SK-N-SH (cell line): ENCODE results near the gene TBC1D30. TPM values are rescaled to one million over a fixed set of nuclear protein-coding genes. Genes with fewer than 3 reads are reported as not detected.
A peak's percentile ranks its signal among the peaks of the same experiment; 100 is the strongest.
"Not testable (repeated sequence)": the region's sequence is repeated elsewhere in the genome, so short reads cannot be mapped to it uniquely, and the experiment has no call there.

Experiments
- CTCF ChIA-PET: fragments of 300-600, 350-600 bp; formaldehyde crosslinking; extraction: SDS; loops from one replicate; lab custom pipeline; 2021; lab: Yijun Ruan, JAX
- POLR2A ChIA-PET: fragments of 350-600 bp; sonication (Branson Sonifier 250); formaldehyde crosslinking; extraction: SDS; loops from one replicate; lab custom pipeline; 2020; ENCODE audit warnings: antibody characterized with exemption, inconsistent platforms; lab: Yijun Ruan, JAX
- DNase-seq: peaks from one replicate; pipeline ENCODE4 v3.0.0; 2012
- H2AFZ ChIP-seq: fragments of 200-600 bp; sonication (generic); 2 replicates; pipeline ENCODE4 v1.8.1; 2016; ENCODE audit warnings: antibody characterized with exemption, mild to moderate bottlenecking, low read depth
- H3F3A ChIP-seq: fragments of 200-600 bp; sonication (generic); replicated peaks from 2 replicates; pipeline ENCODE3; 2016; ENCODE audit warnings: antibody characterized with exemption, mild to moderate bottlenecking; ENCODE audit not compliant: insufficient read depth
- H3K27ac ChIP-seq, 2 experiments: fragments of 200-500 bp in 1 of 2; fragments of 200-600 bp in 1 of 2; sonication (Bioruptor generic) in 1 of 2; sonication (generic), shearing (Covaris generic) in 1 of 2; 2 replicates each; pipeline versions ENCODE4 v1.5.1 to v1.6.1; 2014 to 2016; ENCODE audit warnings: low read depth in 2 of 2, inconsistent platforms in 1 of 2, low read length in 1 of 2, mild to moderate bottlenecking in 1 of 2, mixed read lengths in 1 of 2
- H3K27me3 ChIP-seq: fragments of 200-600 bp; sonication (generic), shearing (Covaris generic); 2 replicates; pipeline ENCODE4 v1.6.1; 2016; ENCODE audit warnings: mixed run types; ENCODE audit not compliant: insufficient read depth
- H3K36me3 ChIP-seq, 2 experiments: fragments of 200-500 bp in 1 of 2; fragments of 200-600 bp in 1 of 2; sonication (Bioruptor generic) in 1 of 2; sonication (generic) in 1 of 2; replicated peaks in 1 of 2; 2 replicates each; pipeline versions ENCODE3 to v1.5.1; 2014 to 2016; ENCODE audit warnings: low read length in 1 of 2, mild to moderate bottlenecking in 1 of 2; ENCODE audit not compliant: insufficient read depth in 2 of 2, control insufficient read depth in 1 of 2
- H3K4me1 ChIP-seq, 2 experiments: fragments of 200-500 bp in 1 of 2; fragments of 200-600 bp in 1 of 2; sonication (Bioruptor generic) in 1 of 2; sonication (generic), shearing (Covaris generic) in 1 of 2; 2 replicates each; pipeline versions ENCODE4 v1.5.1 to v1.6.1; 2014 to 2016; ENCODE audit warnings: low read depth in 1 of 2, low read length in 1 of 2, mixed run types in 1 of 2; ENCODE audit not compliant: insufficient read depth in 2 of 2, control insufficient read depth in 1 of 2
- H3K4me2 ChIP-seq: fragments of 200-600 bp; sonication (generic), shearing (Covaris generic); 2 replicates; pipeline ENCODE4 v1.6.1; 2017; ENCODE audit warnings: mixed run types
- H3K4me3 ChIP-seq, 2 experiments: fragments of 200-500 bp in 1 of 2; fragments of 200-600 bp in 1 of 2; sonication (Bioruptor generic) in 1 of 2; sonication (generic), shearing (Covaris generic) in 1 of 2; 2 replicates each; pipeline versions ENCODE4 v1.5.1 to v1.8.1; 2014 to 2016; ENCODE audit warnings: low read depth in 2 of 2, inconsistent platforms in 1 of 2, low read length in 1 of 2, mild to moderate bottlenecking in 1 of 2, mixed read lengths in 1 of 2, moderate library complexity in 1 of 2
- H3K79me2 ChIP-seq: fragments of 200-600 bp; sonication (generic); 2 replicates; pipeline ENCODE4 v1.8.1; 2017; ENCODE audit warnings: mild to moderate bottlenecking; ENCODE audit not compliant: insufficient read depth
- H3K9ac ChIP-seq: fragments of 200-600 bp; sonication (generic); 2 replicates; pipeline ENCODE4 v1.6.1; 2017; ENCODE audit warnings: mixed run types
- H3K9me2 ChIP-seq: fragments of 200-600 bp; sonication (generic); 2 replicates; pipeline ENCODE4 v1.6.1; 2017; ENCODE audit warnings: mixed run types
- H3K9me3 ChIP-seq: fragments of 200-600 bp; sonication (generic); 2 replicates; pipeline ENCODE4 v1.6.1; 2017; ENCODE audit warnings: mixed run types, mild to moderate bottlenecking, moderate library complexity
- H4K20me1 ChIP-seq: fragments of 200-600 bp; sonication (generic); 2 replicates; pipeline ENCODE4 v1.6.1; 2017; ENCODE audit warnings: mild to moderate bottlenecking, mixed run types; ENCODE audit not compliant: insufficient read depth
- CHD2 ChIP-seq: fragments of 150-350 bp; IDR thresholded peaks from 2 replicates; pipeline ENCODE4 v1.6.1; 2018; ENCODE audit warnings: low read length; ENCODE audit not compliant: partially characterized antibody
- CTCF ChIP-seq: fragments of 200-600 bp; sonication (generic); IDR thresholded peaks from 2 replicates; pipeline ENCODE4 v1.6.1; 2017; ENCODE audit warnings: antibody characterized with exemption, mild to moderate bottlenecking, moderate library complexity
- FOXJ3 ChIP-seq: sonication (generic); formaldehyde crosslinking; IDR thresholded peaks from 2 replicates; pipeline ENCODE4 v1.5.1; 2020; ENCODE audit warnings: mild to moderate bottlenecking, missing genetic modification reagents
- GABPA ChIP-seq: IDR thresholded peaks from 2 replicates; pipeline ENCODE4 v1.4.0; 2012; ENCODE audit warnings: low read depth, mild to moderate bottlenecking
- GATA2 ChIP-seq: sonication (generic); formaldehyde crosslinking; IDR thresholded peaks from 2 replicates; pipeline ENCODE4 v1.5.0; 2020; ENCODE audit warnings: mild to moderate bottlenecking, missing genetic modification reagents
- IRF3 ChIP-seq: fragments of 150-350 bp; IDR thresholded peaks from 2 replicates; pipeline ENCODE4 v1.6.1; 2016; ENCODE audit warnings: mild to moderate bottlenecking, low read depth, low read length
- MEF2A ChIP-seq: IDR thresholded peaks from 2 replicates; pipeline ENCODE4 v1.4.0; 2012; ENCODE audit warnings: low read depth, borderline replicate concordance
- POLR2AphosphoS5 ChIP-seq: IDR thresholded peaks from 2 replicates; pipeline ENCODE4 v1.6.1; 2012; ENCODE audit warnings: low read depth, low read length
- RFX5 ChIP-seq: IDR thresholded peaks from 2 replicates; pipeline ENCODE4 v1.6.1; 2012; ENCODE audit warnings: mild to moderate bottlenecking, improper control_type of control experiment, low read length
- SIN3A ChIP-seq: IDR thresholded peaks from 2 replicates; pipeline ENCODE4 v1.6.1; 2012; ENCODE audit warnings: low read depth, mild to moderate bottlenecking, low read length, moderate library complexity, borderline replicate concordance
- SMC3 ChIP-seq: IDR thresholded peaks from 2 replicates; pipeline ENCODE4 v1.6.1; 2012; ENCODE audit warnings: low read depth, low read length, improper control_type of control experiment
- TCF12 ChIP-seq: IDR thresholded peaks from 2 replicates; pipeline ENCODE4 v1.4.0; 2012
- USF2 ChIP-seq: fragments of 150-350 bp; IDR thresholded peaks from 2 replicates; pipeline ENCODE4 v1.6.1; 2017; ENCODE audit warnings: antibody characterized with exemption, low read length, low read depth, borderline replicate concordance
- YY1 ChIP-seq: IDR thresholded peaks from 2 replicates; pipeline ENCODE4 v1.4.0; 2012; ENCODE audit warnings: low read depth, mild to moderate bottlenecking
- WGBS: methylation state at CpG from one replicate; pipeline ENCODE4 v1.1.6; 2017; ENCODE audit warnings: low lambda C conversion rate; 5-methylcytosine and 5-hydroxymethylcytosine counted together
- polyA plus RNA-seq, 3 experiments: library from polyadenylated mRNA; depleted of rRNA; stranded (reverse); fragments of >200 nt; gene quantifications; 2 replicates each; pipeline ENCODE4 v1.2.3, GENCODE V29; 2012

TBC1D30 gene, protein sequence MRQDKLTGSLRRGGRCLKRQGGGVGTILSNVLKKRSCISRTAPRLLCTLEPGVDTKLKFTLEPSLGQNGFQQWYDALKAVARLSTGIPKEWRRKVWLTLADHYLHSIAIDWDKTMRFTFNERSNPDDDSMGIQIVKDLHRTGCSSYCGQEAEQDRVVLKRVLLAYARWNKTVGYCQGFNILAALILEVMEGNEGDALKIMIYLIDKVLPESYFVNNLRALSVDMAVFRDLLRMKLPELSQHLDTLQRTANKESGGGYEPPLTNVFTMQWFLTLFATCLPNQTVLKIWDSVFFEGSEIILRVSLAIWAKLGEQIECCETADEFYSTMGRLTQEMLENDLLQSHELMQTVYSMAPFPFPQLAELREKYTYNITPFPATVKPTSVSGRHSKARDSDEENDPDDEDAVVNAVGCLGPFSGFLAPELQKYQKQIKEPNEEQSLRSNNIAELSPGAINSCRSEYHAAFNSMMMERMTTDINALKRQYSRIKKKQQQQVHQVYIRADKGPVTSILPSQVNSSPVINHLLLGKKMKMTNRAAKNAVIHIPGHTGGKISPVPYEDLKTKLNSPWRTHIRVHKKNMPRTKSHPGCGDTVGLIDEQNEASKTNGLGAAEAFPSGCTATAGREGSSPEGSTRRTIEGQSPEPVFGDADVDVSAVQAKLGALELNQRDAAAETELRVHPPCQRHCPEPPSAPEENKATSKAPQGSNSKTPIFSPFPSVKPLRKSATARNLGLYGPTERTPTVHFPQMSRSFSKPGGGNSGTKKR
- polyA plus RNA-seq (2012; rRNA removed), result 0.23 and 0.29 TPM in 2 replicates
- polyA plus RNA-seq (2012; cell fraction: cytosol; rRNA removed), result 0.15 and 0.21 TPM in 2 replicates
- polyA plus RNA-seq (2012; cell fraction: nucleus; rRNA removed), result 0.55 and 1.0 TPM in 2 replicates

DNA sequence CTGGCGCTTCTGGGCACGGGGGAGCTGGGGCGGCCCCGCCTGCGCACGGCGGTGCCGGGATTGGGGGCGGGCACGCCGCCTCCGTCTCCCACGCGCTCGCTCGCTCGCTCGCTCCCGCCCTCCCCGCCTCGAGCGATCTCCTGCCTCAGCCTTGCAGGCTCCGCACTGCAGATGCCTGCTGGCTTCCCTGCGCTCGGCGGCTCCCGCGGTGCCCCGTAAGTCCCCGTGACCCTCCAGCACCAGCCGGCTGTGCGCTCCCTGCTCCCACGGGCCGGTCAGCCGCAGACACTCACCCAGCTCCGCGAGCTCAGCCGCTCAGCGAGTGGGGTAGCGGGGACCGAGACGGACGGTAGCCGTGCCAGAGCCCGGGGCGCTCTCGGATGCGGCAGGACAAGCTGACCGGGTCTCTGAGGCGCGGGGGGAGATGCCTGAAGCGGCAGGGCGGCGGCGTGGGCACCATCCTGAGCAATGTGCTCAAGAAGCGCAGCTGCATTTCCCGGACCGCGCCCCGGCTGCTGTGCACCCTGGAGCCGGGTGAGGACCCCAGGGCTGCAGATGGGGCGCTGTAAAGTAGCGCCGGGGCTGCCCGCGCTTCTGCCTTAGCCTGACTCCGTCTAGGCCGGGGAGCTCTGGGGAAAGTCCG, at the start of gene TBC1D30:
TBC1D30 (plus strand) TSS at position 148 of the 643 bp plus-strand sequence; CDS start at position 381, 233 bp downstream.
- no peaks in the 10 kb centered on the region for H4K20me1 ChIP-seq
- CTCF ChIA-PET, result interaction anchor here (0.6 to 2.4 kb wide), 6 partner anchors 10 to 103 kb away, joined by 3 to 15 read pairs (median 4); no protein-coding TSS in a partner anchor

DNA sequence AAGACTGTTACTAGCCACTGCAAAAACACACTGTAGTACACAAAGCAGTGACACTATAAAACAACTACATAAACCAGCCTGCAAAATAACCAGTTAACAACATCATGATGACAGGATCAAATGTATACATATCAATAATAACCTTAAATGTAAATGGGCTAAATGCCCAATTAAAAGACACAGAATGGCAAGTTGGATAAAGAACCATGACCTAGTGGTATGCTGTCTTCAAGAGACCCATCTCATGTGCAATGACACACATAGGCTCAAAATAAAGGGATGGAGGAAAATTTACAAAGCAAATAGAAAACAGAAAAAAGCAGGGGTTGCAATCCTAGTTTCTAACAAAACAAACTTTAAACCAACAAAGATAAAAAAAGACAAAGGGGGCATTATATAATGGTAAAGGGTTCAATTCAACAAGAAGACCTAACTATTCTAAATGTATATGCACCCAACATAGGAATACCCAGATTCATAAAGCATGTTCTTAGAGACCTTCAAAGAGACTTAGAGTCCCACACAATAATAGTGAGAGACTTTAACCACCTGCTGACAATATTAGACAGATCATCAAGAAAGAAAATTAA, 49.2 kb upstream of the TBC1D30 start:
- H3K9ac ChIP-seq, POLR2A ChIA-PET, H3K36me3 ChIP-seq, H3K4me1 ChIP-seq, H2AFZ ChIP-seq, H3F3A ChIP-seq, H3K9me2 ChIP-seq, H4K20me1 ChIP-seq, DNase-seq, H3K4me2 ChIP-seq, H3K4me3 ChIP-seq, H3K27ac ChIP-seq, H3K27me3 ChIP-seq, H3K79me2 ChIP-seq: not testable (repeated sequence)
- CTCF ChIA-PET, result interaction anchor here (1.7 kb wide), 1 partner anchor 20 kb away, joined by 4 read pairs; no protein-coding TSS in a partner anchor
- peaks cover 20% of the 10 kb centered on the region for H3K9me3 ChIP-seq

More for the DNA sequence above, at the start of gene TBC1D30:
- peak; percentile 80 for DNase-seq
- H3K27ac ChIP-seq, result no peak within 1 kb of the TSS
- no peak within 1 kb of the TSS for H3K9ac ChIP-seq
- POLR2A ChIA-PET, result no interaction called here
- TF ChIP-seq CTCF, result no peak
- TF ChIP-seq SIN3A, result no peak
- no peak for TF ChIP-seq YY1
- no peak for TF ChIP-seq GABPA
- TF ChIP-seq SMC3, result no peak
- no peak for TF ChIP-seq GATA2 (CRISPR knock-in tag)
- no peak for TF ChIP-seq POLR2AphosphoS5
- no peak for TF ChIP-seq FOXJ3 (CRISPR knock-in tag)
- no peak for TF ChIP-seq IRF3
- TF ChIP-seq USF2, result no peak
- TF ChIP-seq CHD2, result no peak
- TF ChIP-seq TCF12, result no peak
- TF ChIP-seq MEF2A, result no peak
- no peak for TF ChIP-seq RFX5
- peaks cover 6% of the 10 kb centered on the region; the same call in 1 of the 2 replicates for H3K9me3 ChIP-seq
- H3K9me2 ChIP-seq, result no peaks in the 10 kb centered on the region
- peaks cover 36% of the 10 kb centered on the region for H3K27me3 ChIP-seq
- H2AFZ ChIP-seq, result peak within 1 kb of the TSS; percentile 63; the same call in 1 of the 2 replicates
- H3K36me3 ChIP-seq, result no peaks in the 10 kb centered on the region
- H3K4me3 ChIP-seq, result peak within 1 kb of the TSS; percentile 42 to 60
- WGBS, result 34% methylated on average over 39 of the region's 69 CpGs
- peak within 1 kb of the TSS; percentile 88 for H3K4me2 ChIP-seq
- no peaks in the 10 kb centered on the region for H3F3A ChIP-seq
- no peaks in the 10 kb centered on the region for H3K79me2 ChIP-seq
- H3K4me1 ChIP-seq, result peaks cover 0 to 4% of the 10 kb centered on the region in 2 experiments; a peak in 1 of 4 replicates
